Stimulated activated CD4-positive, alpha-beta T cell treated with anti-CD3 and anti-CD28 coated beads, Interleukin-4, amount 100 ng/mL, for 24 hours (primary cell): Measurements from ENCODE around the gene TSPAN2.

Experiments used
- DNase-seq: peaks from one replicate; pipeline ENCODE4 v3.0.0-alpha.2; 2020

TSPAN2 gene

DNA sequence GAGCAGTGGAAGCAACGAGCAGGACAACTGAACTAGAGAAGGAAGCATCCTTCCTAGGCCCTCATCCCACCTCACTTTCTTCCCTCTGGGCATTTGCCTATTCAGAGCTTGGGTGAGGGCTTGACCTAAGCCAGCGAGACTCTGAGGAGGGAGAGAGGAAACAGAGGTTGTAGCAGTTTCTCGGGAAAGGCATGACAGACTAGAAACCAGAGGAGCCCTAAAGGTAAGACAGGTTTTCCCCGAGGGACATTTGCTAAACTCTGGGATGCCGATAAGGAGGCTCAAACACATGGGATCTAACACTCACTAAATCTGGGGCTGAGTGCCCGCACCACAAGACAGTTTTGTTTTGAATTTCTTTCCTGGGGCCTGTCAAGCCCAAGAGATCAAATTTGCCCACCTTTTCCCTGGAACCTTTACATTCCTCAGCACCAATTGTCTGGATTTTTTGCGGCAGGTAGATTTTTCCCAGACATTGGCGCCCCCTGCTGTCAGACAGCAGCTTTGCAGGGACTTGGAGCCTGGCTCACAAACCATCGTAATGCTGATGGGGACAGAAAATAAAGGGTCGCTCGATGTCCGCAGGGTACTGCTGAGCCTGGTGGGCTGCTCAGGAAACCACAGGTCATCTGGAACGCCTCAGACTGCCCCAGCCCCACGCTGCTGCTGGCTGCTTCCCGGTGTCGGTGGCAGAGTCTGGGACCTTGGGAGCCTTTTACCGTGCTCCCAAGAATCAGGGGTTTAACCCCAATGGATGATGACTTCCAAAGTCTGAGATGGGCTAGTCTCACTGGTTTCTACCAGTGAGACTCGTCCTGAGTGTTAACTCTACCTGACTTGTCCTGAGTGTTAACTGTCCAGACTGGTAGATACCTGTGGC, 23.4 kb upstream of the TSPAN2 start:
- DNase-seq = peak; percentile 53

DNA sequence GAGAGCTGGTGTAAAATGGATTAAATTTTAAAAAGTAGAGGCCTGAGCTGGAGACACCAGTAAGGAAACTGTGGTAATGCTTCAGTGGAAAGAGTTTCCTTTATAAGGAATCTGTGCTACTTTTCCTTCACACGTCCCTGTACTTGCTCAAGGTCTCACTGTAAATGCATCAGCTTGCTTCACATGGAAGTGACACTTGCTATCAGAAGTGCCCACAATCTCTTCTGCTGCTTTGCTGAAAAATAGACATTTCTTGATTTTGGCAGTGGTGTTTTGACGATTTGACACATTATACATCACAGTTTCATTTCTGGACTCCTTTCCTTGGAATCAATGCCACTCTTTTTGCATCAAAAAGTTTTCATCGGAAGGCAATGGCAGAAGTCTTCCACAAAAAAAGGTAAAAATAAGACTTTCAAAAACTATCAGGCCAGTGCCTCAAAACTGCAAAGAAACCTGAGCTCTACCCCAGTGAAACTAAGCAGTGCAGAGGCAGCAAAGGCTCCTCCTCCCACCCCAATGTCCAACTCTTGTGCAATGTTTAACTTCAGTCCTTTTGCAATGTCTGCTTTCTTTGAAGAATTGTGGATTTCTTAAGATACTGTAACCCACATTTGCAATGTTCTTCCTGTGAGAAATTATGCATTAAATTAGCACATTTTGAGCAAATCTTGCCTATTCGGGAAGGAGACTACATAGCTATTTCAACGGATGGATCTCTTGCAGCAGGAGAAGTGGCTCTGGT, 18.4 kb upstream of the TSPAN2 start:
- DNase-seq = no peak

DNA sequence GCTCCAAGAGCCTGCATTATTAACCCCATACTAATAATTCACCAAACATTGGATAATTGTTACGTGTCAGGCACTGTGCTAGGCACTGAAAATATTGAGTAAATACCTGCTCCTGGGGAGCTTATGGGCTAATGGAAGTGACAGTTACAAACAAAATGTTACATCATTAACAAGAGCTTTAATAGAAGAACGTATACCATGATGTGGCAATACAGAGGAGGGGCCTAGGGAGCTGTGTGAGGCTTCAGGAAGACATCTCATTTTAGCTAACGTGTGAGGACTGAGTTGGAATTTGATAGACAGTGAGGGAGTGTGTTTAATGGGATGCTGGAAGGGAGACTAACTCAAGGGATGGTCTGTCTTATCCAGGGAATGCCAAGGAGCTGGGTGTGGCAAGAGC, 16.5 kb upstream of the TSPAN2 start:
- no peak for DNase-seq

DNA sequence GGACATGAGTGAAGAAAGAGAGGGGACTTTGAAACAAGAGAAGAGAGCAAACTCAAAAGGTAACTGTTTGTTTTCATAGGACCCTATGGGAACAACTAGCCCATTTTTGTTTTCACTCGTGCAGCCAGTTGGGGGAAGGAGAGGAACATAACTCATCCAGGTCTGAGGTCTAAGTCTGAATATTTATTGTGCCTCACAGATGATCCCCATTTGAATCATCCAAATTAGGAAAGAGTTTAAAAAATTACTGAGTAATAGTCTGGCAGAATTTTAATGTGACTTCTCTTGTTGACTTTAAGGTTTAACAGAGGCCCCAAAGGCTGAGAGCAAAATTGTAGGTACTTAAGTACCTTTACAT, 10.4 kb upstream of the TSPAN2 start:
- no peak for DNase-seq

DNA sequence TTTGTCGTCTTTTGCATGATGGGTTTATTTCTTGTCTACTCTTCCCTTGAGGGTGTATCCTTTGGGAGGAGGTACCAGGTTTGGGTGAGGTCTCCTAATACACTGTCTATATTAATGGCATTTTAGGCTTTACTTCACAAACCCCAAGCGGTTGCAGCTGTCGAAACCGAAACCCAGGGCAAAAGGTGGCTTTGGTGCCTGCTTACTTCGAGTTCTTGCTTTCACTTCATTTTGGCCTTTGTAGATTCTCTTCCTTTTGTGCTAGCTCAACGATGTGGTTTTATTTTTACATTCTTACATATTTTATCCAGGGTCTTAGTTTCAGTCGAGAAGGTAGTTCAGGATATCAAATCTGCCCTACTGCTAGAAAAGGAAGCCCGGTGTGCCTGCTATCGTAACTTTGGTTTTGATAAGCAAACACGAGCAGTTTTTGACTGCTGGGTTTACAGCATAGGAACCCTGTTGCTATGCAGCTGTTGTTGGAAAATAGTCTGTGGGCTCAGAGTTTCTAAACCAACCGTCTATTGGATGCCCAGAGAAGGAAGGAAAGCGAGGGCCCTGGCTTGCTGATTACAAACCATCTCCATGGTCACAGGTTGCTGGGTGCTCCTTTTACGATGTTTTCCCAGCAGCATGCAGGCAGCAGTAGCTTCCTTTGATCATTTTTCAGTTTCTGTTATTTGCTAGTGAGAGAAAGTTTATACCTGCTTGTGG, 9.8 kb upstream of the TSPAN2 start:
- DNase-seq = peak; percentile 58

DNA sequence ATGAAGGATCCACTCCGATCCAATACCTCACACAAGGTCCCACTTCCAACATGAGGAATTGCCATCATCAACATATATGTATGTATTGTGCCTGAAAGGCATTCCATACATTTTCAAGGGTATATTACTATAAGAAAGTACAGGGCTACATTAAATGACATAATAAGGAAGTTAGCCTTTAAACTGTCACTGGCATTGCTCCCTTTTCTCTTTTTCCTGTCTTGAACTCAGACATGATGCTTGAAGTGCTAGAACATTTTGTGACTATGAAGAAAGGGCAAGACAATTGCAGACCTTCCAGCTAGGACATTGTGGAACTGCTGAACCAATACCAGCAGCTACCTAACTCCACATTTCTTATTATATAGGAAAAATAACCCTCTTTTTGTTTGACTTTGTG, 2.9 kb upstream of the TSPAN2 start:
- DNase-seq = no peak

DNA sequence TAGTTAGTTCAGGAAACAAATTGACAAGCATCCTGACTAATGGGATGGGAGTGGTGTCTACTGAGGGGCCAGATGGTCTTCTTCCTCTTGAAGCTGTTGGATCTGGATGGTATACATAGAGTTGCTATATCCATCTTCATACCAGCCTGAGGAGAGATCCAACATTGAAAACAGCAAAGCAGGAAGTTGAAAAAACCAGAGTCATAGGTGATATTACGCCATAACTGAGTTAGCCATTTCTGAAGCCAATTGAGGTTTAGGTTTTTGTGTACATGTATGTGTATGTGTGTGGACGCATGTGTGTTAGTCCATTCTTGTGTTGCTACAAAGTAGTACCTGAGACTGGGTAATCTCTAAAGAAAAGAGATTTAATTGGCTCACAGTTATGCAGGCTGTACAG, 2.3 kb upstream of the TSPAN2 start:
- no peak for DNase-seq

DNA sequence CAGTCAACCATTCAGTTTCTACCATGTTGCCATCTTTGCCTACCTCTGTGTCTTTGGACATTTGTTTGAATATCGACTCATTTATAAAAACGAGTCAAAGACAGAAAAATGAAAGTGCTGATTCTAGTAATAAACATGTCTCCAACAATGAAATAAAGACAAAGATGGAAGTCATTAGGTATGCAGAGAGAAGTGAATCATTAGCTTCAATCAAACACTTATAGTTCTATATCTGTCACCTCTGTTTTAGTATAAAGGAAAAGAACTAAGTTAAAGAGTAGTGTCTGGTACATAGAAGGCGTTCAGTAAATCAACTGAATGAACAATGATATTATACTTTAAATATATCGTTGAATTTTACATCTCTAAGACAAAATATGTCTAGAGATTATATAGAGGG, 1.7 kb upstream of the TSPAN2 start:
- no peak for DNase-seq

DNA sequence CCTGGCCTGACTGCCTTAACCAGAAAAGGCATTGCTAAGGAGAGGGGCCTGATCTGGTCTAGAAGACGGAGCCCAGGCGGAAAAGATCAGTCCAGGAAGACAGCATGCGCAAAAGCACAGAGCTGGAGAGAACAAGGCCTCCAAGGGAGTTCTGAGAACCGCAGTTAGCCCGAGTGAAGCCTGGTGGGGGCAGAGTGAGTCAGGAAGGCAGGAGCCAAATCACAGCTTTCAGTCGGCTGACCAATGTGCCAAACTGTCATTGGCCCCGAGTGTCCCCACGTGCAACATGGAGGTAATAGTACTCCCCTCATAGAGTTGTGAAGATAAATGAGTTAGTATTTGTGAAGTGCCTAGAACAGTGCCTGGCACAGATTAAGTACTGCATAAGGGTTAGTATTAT, 1.2 kb upstream of the TSPAN2 start:
- no peak for DNase-seq

DNA sequence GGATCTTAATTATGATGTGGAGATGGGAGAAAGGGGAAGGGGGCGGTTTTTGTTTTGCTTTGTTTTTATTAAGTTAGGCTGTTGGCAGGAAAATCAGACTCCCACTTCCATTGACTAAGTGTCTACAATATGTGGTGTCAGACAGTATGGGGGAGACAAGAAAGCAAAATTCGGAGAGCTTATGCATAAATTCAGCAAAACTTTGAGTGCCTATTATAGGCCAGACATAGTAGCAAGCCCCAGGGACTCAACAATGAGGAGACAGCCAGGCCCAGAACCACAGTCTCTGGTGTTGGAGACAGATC, 835 bp upstream of the TSPAN2 start:
- no peak for DNase-seq

DNA sequence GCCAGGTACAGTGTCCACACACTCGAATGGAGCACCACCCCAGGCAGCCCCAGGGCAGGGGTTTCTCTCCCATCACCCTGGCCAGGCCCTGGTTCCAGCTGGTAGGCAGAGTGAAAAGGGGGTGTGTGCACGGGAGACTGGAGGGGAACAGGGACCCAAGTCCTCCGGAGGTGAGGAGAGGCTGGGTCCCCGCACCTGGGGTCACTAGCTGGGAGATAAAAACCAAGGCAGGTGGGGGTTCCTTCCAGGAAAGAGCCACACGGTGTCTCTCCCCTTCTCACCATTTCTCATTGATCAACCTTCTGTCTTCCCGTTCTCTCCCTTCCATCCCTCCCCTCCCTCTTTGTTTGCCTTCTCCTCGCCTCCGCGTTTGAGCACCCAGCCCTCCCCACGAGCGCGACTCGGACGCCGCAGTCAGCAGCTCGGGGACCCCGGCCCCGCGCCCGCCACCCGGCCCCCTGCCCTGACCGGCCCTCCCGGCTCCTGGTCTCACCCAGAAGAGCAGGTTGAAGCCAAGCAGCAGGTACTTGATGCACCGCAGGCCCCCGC, 358 bp downstream of the TSPAN2 start:
- DNase-seq = no peak

DNA sequence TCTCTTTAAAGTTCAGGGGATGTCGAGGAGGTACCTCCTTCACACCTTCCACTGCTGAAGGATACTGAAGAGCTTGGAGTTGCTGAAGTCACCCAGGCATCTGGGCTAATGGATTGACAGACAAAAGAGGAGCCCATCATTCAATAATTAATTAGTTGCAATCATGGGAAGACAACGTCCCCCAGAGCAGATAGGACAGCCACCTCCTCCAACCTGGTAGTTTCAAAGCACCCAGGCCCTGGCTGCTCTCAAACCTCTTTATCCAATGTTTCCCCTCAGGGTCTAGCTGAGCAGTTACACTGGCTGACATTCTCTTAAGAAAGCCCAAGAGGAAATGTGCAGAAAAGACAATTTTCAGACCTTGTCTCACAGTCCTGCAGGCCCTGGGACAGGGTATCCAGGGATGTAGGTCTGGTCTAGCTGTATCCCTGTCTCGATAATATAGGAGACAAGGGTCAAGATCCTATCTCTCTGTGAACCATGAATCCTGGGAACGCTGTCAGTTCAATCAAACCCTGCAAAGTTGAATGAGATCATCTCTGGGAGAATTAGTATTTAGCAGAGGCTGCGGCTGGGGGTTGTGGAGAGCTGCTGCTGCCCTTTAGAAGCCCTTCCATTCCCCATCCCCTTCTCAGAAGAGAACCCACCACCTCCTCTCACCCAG, 1.1 kb downstream of the TSPAN2 start:
- DNase-seq = no peak

DNA sequence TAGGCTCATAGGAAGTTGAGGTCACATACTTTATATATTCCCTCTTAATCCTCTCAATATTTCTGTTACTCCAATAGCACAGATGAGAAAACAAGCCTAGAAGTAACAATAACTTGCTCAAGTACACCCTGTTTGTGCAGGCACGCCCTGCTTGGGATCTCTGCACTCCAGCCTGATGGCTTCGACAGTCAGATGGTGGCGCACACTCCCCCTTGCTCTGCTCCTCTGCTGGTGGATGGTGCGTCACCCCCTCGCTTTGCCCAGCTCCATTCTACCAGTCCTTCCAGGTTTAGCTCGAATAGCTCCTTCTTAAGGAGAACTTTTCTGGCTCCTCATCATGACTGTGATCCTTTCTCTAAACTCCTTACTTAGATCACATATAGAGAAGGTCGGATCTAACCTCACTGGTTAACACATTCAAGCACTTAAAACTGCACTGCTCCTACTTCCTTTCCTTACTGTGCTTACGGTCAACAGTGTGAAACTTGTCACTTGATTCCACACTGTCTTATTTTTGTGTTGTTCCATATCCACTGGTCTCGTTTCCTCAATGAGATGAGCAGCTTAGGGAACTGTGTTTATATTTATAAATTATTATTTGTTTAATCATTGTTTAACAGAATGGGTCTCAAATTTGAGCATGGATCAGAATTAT, 3.0 kb downstream of the TSPAN2 start:
- no peak for DNase-seq

DNA sequence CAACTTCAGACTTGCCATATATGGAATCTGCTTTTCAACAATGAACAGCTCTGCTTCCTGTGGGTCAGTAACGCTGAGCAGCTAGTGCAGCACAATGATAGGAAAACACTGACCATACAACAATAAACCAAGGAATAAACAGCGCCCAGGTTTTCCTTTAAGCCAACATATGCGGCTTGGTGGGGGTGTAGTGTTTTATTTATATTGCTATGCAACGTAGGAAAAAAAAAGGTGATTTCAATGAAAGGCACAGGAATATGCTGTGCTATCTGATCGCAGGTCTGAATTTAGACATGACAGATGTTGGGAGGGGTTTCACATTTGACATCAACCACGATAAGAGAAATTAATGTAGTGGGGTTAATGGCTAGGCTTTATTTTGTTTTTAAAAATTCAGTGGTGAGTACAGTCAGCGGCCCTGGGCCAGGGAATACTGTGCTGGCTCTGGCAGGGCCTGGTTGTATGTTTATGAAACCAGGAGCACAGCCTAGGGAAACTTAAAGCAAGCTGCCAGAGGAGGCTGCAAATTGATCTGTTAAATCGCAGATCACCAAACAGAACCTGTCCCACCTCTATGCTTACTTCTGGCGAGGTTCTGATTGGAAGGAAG, 4.3 kb downstream of the TSPAN2 start:
- DNase-seq = no peak

DNA sequence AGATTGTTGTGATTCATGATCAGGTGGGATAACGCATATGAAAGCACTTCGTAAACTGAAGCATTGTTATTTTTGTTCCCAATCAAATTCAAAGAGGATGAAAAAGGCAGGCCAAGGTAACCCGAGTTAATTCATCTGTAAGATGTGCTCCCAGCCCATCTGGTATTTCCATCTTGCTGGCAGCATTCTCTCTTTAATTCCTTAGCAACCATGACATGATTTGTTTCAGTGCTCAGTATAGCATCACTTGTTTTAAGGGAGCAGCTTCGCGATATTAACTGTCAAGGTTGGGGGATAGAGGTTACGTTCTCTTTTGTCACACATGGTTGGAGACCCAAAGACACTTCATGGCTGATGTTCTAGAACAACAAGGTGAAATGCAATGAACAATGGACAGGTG, 6.4 kb downstream of the TSPAN2 start:
- no peak for DNase-seq

DNA sequence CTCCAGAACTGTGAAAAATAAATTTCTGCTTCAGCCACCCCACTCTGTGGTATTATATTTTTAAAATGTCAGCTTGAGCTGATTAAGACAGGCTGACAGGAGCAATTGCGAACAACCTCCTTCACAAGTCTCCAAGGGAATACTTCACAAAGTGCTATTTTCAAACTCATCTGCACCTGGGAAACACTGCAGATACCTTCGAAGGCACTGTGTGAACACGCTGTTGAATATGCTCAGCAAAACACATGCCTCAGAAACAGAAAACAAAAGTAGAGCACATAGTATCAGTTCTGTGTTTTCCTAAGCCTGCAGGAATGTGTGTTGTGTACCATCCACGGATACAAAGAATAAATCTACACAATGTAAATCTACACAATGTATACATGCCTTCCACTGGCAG, 10.6 kb downstream of the TSPAN2 start:
- DNase-seq = no peak

DNA sequence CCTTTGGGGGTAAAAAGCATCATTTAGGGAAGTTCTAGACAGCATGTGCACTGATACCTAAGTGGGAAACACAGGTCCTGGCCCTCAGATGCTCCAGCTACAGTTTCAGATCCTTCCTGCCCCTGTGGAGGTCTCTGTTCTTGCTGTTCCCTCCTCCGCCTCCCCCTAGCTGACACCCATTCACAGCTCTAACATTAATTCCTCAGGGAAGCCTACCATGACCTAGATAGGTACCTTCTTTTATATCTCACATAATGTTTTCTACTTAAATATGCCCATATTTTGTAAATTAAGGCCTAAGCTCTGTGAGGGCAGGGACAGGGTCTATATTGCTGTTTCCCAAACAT, 11.3 kb downstream of the TSPAN2 start:
- DNase-seq = no peak

DNA sequence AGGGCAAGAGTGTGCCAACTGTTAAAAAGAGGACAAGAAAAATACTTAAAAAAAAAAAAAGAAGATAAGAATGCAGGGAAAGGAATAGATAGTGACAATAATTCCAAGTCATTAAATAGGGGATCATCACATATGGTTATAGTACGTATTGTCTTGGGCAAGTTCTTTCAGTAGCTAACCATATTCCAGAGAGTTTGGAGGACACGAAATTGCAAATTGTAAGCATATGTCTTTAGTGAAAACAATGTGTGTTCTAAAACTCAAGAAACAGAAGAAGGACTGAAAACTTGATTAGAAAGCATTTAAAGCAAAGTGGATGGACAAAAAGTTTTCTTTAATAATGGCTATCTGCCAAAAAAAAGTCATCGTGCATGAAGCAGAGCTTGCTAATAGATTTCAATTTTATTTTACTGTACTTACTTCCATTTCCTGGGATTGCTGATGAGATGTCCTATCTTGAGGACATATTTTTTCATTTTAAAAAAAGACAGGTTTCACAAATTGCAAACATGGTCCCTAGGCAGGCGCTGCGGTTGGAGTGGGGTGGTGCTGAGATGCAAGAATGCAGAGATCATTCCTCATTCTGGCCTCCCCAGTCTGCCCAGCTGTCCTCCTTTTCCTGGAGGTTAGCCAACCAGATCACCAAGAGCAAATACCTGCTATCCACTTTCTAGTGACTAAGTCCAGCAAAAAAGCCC, 11.9 kb downstream of the TSPAN2 start:
- no peak for DNase-seq

DNA sequence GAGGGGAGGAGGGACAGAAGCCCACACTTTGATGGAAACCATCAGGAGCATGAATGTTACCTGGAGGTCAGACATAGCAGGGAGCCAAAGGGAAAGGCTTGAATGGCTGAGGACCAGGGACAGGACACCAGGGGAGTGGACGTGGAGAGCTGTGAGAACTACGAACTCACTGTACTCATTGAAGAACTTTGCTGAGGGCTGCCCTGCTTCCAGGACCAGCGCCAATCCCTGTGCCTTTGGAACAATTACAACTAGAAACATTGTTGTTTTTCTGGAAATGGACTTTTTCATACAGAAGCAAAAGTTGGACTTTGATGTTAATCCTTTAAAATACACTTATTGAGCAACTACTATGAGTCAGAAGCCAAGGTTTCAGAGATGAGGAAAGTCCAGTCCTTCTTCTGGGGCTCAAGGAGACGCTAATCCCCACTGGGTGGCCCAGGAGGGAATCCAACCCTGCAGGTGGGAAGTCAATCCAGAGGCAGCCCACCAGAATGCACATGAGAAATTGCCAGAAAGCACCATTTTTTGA, 12.9 kb downstream of the TSPAN2 start:
- DNase-seq = no peak

DNA sequence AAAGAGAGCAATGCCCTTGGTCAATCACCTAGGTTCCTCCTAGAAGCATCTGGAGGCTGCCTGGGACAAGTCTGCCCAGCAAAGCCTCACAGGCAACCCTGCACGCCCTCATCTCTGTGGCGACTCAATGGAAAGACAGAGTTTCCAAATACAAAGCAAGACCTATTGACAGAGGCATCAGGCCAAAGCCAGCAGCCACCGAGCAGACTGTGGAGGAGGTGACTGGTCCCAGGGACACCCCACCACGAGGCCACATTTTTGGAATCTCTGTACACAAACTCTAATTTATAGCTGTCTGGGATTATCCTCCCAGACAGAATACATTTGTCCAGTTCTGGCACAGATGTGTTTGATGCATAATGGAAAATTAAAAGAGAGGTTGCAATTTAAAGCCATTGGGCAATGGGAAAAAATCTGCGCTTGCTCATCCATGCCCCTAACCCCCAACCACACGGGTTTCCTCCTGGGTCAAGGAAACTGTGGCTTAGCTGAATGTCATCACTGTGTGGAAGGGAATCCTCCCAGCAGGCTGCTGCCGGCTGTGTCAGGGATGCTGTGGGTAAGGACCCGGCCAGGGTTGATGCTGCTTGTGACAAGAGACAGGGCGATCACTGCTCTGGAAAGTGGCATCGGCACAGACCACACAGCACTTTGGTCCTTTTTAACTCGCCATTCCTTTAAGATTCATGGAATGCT, 14.3 kb downstream of the TSPAN2 start:
- DNase-seq = no peak
